Breast epithelium (tissue), 3 donors: Measurements from ENCODE around the gene SLC35B4.

Experiments
- CTCF ChIP-seq, 3 donors: fragments of 450-650 bp; IDR thresholded peaks; one replicate each; pipeline ENCODE4 v1.5.1; 2016 to 2017; ENCODE audit warnings: antibody characterized with exemption in 3 of 3, mild to moderate bottlenecking in 3 of 3, moderate library complexity in 3 of 3
- POLR2A ChIP-seq: fragments of 450-650 bp; IDR thresholded peaks from one replicate; pipeline ENCODE4 v1.6.1; 2016; ENCODE audit warnings: antibody characterized with exemption, mild to moderate bottlenecking, moderate library complexity

GRCh38 chr7:134276951-134277350 lies 39.8 kb downstream of the SLC35B4 start:
- TF ChIP-seq POLR2A (no peak), CTCF (IDR thresholded peaks at IDR 0.05) (no peak)
